ENCODE results near the gene SLC16A1.

DNA sequence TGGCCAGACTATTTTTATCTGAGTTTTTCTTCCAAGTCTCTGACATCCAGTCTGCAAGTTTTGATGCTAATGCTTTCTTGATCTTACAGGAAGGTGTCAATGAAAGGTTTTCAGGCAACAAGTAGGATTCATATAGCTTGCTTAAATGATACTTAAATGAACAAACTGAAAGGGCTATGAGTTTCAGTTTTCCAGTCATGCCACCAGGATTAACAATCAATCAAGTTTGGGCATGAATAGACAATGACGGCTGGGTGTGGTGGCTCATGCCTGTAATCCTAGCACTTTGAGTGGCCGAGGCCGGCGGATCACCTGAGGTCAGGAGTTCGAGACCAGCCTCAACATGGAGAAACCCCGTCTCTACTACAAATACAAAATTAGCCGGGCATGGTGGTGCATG is 34.3 kb upstream of the SLC16A1 start:
- no peak for TF ChIP-seq POLR2AphosphoS5 (IDR thresholded peaks at IDR 0.05; ENCODE audit: low read depth, low read length)
- no peak for TF ChIP-seq TAF1 (IDR thresholded peaks at IDR 0.05; ENCODE audit: borderline replicate concordance, insufficient read depth, low read length)
- TF ChIP-seq, protein P1, sequence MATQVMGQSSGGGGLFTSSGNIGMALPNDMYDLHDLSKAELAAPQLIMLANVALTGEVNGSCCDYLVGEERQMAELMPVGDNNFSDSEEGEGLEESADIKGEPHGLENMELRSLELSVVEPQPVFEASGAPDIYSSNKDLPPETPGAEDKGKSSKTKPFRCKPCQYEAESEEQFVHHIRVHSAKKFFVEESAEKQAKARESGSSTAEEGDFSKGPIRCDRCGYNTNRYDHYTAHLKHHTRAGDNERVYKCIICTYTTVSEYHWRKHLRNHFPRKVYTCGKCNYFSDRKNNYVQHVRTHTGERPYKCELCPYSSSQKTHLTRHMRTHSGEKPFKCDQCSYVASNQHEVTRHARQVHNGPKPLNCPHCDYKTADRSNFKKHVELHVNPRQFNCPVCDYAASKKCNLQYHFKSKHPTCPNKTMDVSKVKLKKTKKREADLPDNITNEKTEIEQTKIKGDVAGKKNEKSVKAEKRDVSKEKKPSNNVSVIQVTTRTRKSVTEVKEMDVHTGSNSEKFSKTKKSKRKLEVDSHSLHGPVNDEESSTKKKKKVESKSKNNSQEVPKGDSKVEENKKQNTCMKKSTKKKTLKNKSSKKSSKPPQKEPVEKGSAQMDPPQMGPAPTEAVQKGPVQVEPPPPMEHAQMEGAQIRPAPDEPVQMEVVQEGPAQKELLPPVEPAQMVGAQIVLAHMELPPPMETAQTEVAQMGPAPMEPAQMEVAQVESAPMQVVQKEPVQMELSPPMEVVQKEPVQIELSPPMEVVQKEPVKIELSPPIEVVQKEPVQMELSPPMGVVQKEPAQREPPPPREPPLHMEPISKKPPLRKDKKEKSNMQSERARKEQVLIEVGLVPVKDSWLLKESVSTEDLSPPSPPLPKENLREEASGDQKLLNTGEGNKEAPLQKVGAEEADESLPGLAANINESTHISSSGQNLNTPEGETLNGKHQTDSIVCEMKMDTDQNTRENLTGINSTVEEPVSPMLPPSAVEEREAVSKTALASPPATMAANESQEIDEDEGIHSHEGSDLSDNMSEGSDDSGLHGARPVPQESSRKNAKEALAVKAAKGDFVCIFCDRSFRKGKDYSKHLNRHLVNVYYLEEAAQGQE (IDR thresholded peaks at IDR 0.05; ENCODE audit: insufficient read depth in 1 of 2, low read depth in 2 of 2, low read length in 2 of 2) = no peak

Data from PFSK-1 (cell line).